K562 (cell line): ENCODE measurements around the gene NFATC2. TPM values are rescaled to one million over a fixed set of nuclear protein-coding genes. Genes with fewer than 3 reads are reported as not detected.

ENCODE experiments used
- ATAC-seq: fragments of 200-7000 bp; cut with Tn5 transposase; 3 replicates; pipeline ENCODE4 v1.9.1; 2020; ENCODE audit warnings: moderate library complexity
- BruUV-seq: library from RNA; stranded (reverse); fragments of 400-500 nt; replicated peaks from 2 replicates; lab custom pipeline; 2021; lab: Mats Ljungman, UMichigan
- CTCF ChIA-PET: fragments of 300-600 bp; formaldehyde crosslinking; extraction: SDS; loops from one replicate; lab custom pipeline; 2021; ENCODE audit warnings: low intra/inter-chr PET ratio; lab: Yijun Ruan, JAX
- POLR2A ChIA-PET: fragments of 300-600, 350-650 bp; sonication (Branson Sonifier 250); formaldehyde crosslinking; extraction: SDS; loops from one replicate; lab custom pipeline; 2021; ENCODE audit warnings: antibody characterized with exemption, inconsistent platforms; lab: Yijun Ruan, JAX
- DNase-seq, 4 experiments: peaks; one replicate each; pipeline versions ENCODE4 v3.0.0 to v3.0.0-alpha.2; 2011 to 2018; ENCODE audit warnings: low spot score in 3 of 4, mixed read lengths in 3 of 4; ENCODE audit errors: extremely low read depth in 1 of 4
- FAIRE-seq: peaks from 2 replicates; lab custom pipeline; 2011; peaks lifted over from hg19 to GRCh38; lab: Jason Lieb, UNC
- H2AFZ ChIP-seq: 2 replicates; pipeline ENCODE4 v1.6.0; 2011; ENCODE audit warnings: low read depth, low read length, control low read depth, inconsistent platforms
- H3K27ac ChIP-seq: fragments of 200-600 bp; 3 replicates; pipeline ENCODE4 v1.8.0; 2011; ENCODE audit warnings: low read depth, mild to moderate bottlenecking, control low read depth, inconsistent platforms, low read length, moderate library complexity, mixed read lengths; ENCODE audit errors: extremely low read depth
- H3K27me3 ChIP-seq, 2 experiments: fragments of 300-600 bp in 1 of 2; 2 replicates in 1 of 2; 3 replicates in 1 of 2; pipeline versions ENCODE4 v1.6.0 to v1.8.0; 2011; ENCODE audit warnings: inconsistent platforms in 2 of 2, low read length in 2 of 2, mild to moderate bottlenecking in 1 of 2, mixed read lengths in 1 of 2, moderate library complexity in 1 of 2; ENCODE audit not compliant: control insufficient read depth in 2 of 2, insufficient read depth in 2 of 2
- H3K36me3 ChIP-seq: fragments of 300-600 bp; 3 replicates; pipeline ENCODE4 v1.8.0; 2011; ENCODE audit warnings: mild to moderate bottlenecking, low read length, inconsistent platforms; ENCODE audit not compliant: control insufficient read depth, insufficient read depth
- H3K4me1 ChIP-seq, 2 experiments: fragments of 200-600 bp in 1 of 2; replicated peaks in 1 of 2; 2 replicates in 1 of 2; 3 replicates in 1 of 2; pipeline versions ENCODE4 v1.5.1 to v1.8.0; 2011; ENCODE audit warnings: inconsistent platforms in 2 of 2, low read length in 2 of 2, mild to moderate bottlenecking in 1 of 2, mixed read lengths in 1 of 2, moderate library complexity in 1 of 2; ENCODE audit not compliant: control insufficient read depth in 2 of 2, insufficient read depth in 2 of 2
- H3K4me2 ChIP-seq: 2 replicates; pipeline ENCODE4 v1.6.1; 2011; ENCODE audit warnings: low read length, control low read depth, inconsistent platforms, mixed read lengths; ENCODE audit not compliant: insufficient read depth
- H3K4me3 ChIP-seq: fragments of 200-600 bp; sonication (generic), shearing (Covaris generic); 2 replicates; pipeline ENCODE4 v1.5.1; 2016; ENCODE audit warnings: control low read depth, inconsistent platforms
- H3K79me2 ChIP-seq: fragments of 200-600 bp; 3 replicates; pipeline ENCODE4 v1.8.0; 2011; ENCODE audit warnings: low read length, inconsistent platforms; ENCODE audit not compliant: control insufficient read depth, insufficient read depth
- H3K9ac ChIP-seq, 2 experiments: 2 replicates each; pipeline versions ENCODE4 v1.6.0 to v1.6.1; 2011; ENCODE audit warnings: low read depth in 2 of 2, low read length in 2 of 2, control low read depth in 1 of 2, inconsistent platforms in 1 of 2, mild to moderate bottlenecking in 1 of 2, mixed read lengths in 1 of 2; ENCODE audit not compliant: insufficient read depth in 1 of 2
- H3K9me1 ChIP-seq: one replicate; pipeline ENCODE4 v1.6.0; 2011; ENCODE audit warnings: inconsistent platforms, mild to moderate bottlenecking, low read length, moderate library complexity; ENCODE audit not compliant: control insufficient read depth, insufficient read depth
- H3K9me3 ChIP-seq: replicated peaks from 2 replicates; pipeline ENCODE4 v1.5.1; 2011; ENCODE audit warnings: low read depth, low read length, inconsistent platforms; ENCODE audit not compliant: control insufficient read depth, insufficient read depth
- H4K20me1 ChIP-seq: replicated peaks from 2 replicates; pipeline ENCODE4 v1.6.1; 2011; ENCODE audit warnings: low read length, inconsistent platforms, mixed read lengths; ENCODE audit not compliant: control insufficient read depth, insufficient read depth
- ESRRA ChIP-seq: fragments of 450-650 bp; IDR thresholded peaks from 2 replicates; pipeline ENCODE4 v1.6.1; 2014; ENCODE audit warnings: low read depth, mild to moderate bottlenecking, moderate library complexity, borderline replicate concordance
- RBM25 ChIP-seq: fragments of 200-400 bp; formaldehyde crosslinking; IDR thresholded peaks from 2 replicates; pipeline ENCODE4 v1.6.1; 2018; ENCODE audit warnings: low read length, low read depth, moderate library complexity; ENCODE audit not compliant: severe bottlenecking
- ZBTB5 ChIP-seq: fragments of 450-650 bp; IDR thresholded peaks from 2 replicates; pipeline ENCODE4 v1.6.1; 2017; ENCODE audit warnings: antibody characterized with exemption
- WGBS: fragments of 100-300 bp; shearing (Covaris generic); methylation state at CpG from one replicate; pipeline ENCODE4 v1.1.6; 2016; ENCODE audit warnings: low coverage, mixed read lengths; ENCODE audit not compliant: insufficient coverage; ENCODE audit errors: missing lambda C conversion rate; 5-methylcytosine and 5-hydroxymethylcytosine counted together
- in situ Hi-C: fragments of 300-500 bp; cut with MboI; formaldehyde crosslinking; loops from 4 replicates; pipeline ENCODE4 v1.15.0; 2018; ENCODE audit warnings: inconsistent platforms, mixed read lengths
- intact Hi-C: fragments of 100-400 bp; cut with micrococcal nuclease; formaldehyde crosslinking; loops from 2 replicates; pipeline ENCODE4 v1.14.2; 2022
- polyA plus RNA-seq, 8 experiments: library from polyadenylated mRNA; depleted of rRNA in 4 of 8; stranded (reverse) in 5 of 8; unstranded in 3 of 8; fragments of >200 nt; fragmentation: Nextera tagmentation in 2 of 8; fragmentation: Illumina TruSeq in 1 of 8; extraction: Ambion mirVana in 2 of 8; extraction: Trizol in 1 of 8; gene quantifications; 2 replicates each; pipeline versions ENCODE4 v1.2.1 to v1.2.3, GENCODE V29; 2011 to 2014; ENCODE audit warnings: inconsistent platforms in 1 of 8, missing spikeins in 1 of 8
- total RNA-seq, 7 experiments: library from RNA; depleted of rRNA in 6 of 7; stranded (reverse); fragments of >200 nt in 6 of 7; fragmentation: Illumina TruSeq in 2 of 7; extraction: Trizol in 2 of 7; gene quantifications; 2 replicates each; pipeline versions ENCODE4 v1.2.1 to v1.2.3, GENCODE V29; 2011 to 2021; ENCODE audit warnings: low replicate concordance in 1 of 7

Gene NFATC2
- total and polyA plus RNA-seq, 9 of the 15 experiments (the other 6 are each of a cell fraction or from before 2014, with no cell fraction given), result 1.9 to 11.2 (median 3.0) TPM

- H3K4me3 ChIP-seq, result no peak overlapping the region
- CTCF ChIA-PET, result no interaction called here
- H3K9me1 ChIP-seq, result no peaks in the 10 kb centered on the region
- no peaks in the 10 kb centered on the region for H3K36me3 ChIP-seq
- in situ Hi-C loops, result no loop called here
- peak; percentile 55 for TF ChIP-seq RBM25
- TF ChIP-seq ZBTB5, result no peak
- TF ChIP-seq ESRRA, result peak; percentile 19; the same call in 1 of the 2 replicates
- TF ChIP-seq, all 486 proteins: peak for 2
- ATAC-seq (no peak), DNase-seq (no peak), FAIRE-seq (no peak)
- H3K4me2 ChIP-seq, result no peak overlapping the region
- no peak overlapping the region for H3K27ac ChIP-seq
- H3K9ac ChIP-seq, result no peak overlapping the region
- H3K79me2 ChIP-seq, result no peaks in the 10 kb centered on the region
- BruUV-seq, result no TSS peak
- WGBS, result 80% methylated on average over 4 of the region's 4 CpGs
- H4K20me1 ChIP-seq, result peaks cover 6% of the 10 kb centered on the region; the same call in 1 of the 2 replicates
- POLR2A ChIA-PET, result no interaction called here
- intact Hi-C loops, result no loop called here
- peaks cover 14 to 18% of the 10 kb centered on the region in 2 experiments for H3K27me3 ChIP-seq
- H3K9me3 ChIP-seq, result no peaks in the 10 kb centered on the region
- peaks cover 0 to 2% of the 10 kb centered on the region in 2 experiments; a peak in 1 of 5 replicates for H3K4me1 ChIP-seq
- no peak overlapping the region for H2AFZ ChIP-seq
These were observed 7.0 kb upstream of the NFATC2 start for GRCh38 chr20:51549474-51549873.
